Ishikawa (cell line): Measurements from ENCODE around the gene DSC2.

Experiments used
- CEBPB ChIP-seq: IDR thresholded peaks from 2 replicates; pipeline ENCODE4 v1.6.1; 2012
- CREB1 ChIP-seq: IDR thresholded peaks from 2 replicates; pipeline ENCODE4 v1.6.1; 2012; ENCODE audit warnings: low read depth
- EGR1 ChIP-seq: IDR thresholded peaks from 2 replicates; pipeline ENCODE4 v1.6.1; 2012
- EP300 ChIP-seq: IDR thresholded peaks from 2 replicates; pipeline ENCODE4 v1.6.1; 2012; ENCODE audit warnings: borderline replicate concordance
- FOXM1 ChIP-seq: IDR thresholded peaks from 2 replicates; pipeline ENCODE4 v1.6.1; 2012; ENCODE audit warnings: low read depth, borderline replicate concordance
- NFIC ChIP-seq: IDR thresholded peaks from 2 replicates; pipeline ENCODE4 v1.6.1; 2012
- RAD21 ChIP-seq: IDR thresholded peaks from 2 replicates; pipeline ENCODE4 v1.6.1; 2012; ENCODE audit warnings: low read depth
- REST ChIP-seq: IDR thresholded peaks from 2 replicates; pipeline ENCODE4 v1.6.1; 2012; ENCODE audit warnings: low read depth, mild to moderate bottlenecking
- TAF1 ChIP-seq: IDR thresholded peaks from 2 replicates; pipeline ENCODE4 v1.6.1; 2012; ENCODE audit warnings: low read depth, mild to moderate bottlenecking
- TCF12 ChIP-seq: IDR thresholded peaks from 2 replicates; pipeline ENCODE4 v1.6.1; 2012; ENCODE audit warnings: low read depth
- TEAD4 ChIP-seq: IDR thresholded peaks from 2 replicates; pipeline ENCODE4 v1.6.1; 2012
- USF1 ChIP-seq: IDR thresholded peaks from 2 replicates; pipeline ENCODE4 v1.6.1; 2012
- YY1 ChIP-seq: IDR thresholded peaks from 2 replicates; pipeline ENCODE4 v1.6.1; 2012; ENCODE audit warnings: low read depth
- ZBTB7A ChIP-seq: IDR thresholded peaks from 2 replicates; pipeline ENCODE4 v1.6.1; 2012; ENCODE audit warnings: low read depth
- TF ChIP-seq, protein P1 (sequence below): IDR thresholded peaks from 2 replicates; pipeline ENCODE4 v1.6.1; 2012

Gene DSC2

GRCh38 chr18:31099450-31100230 is 2.6 kb downstream of the DSC2 start:
- TF ChIP-seq USF1 (no peak), REST (no peak), YY1 (no peak), CREB1 (no peak), TCF12 (no peak), TAF1 (no peak), EP300 (no peak), FOXM1 (no peak)
- TF ChIP-seq, protein P1, sequence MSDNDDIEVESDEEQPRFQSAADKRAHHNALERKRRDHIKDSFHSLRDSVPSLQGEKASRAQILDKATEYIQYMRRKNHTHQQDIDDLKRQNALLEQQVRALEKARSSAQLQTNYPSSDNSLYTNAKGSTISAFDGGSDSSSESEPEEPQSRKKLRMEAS = no peak

- TF ChIP-seq, protein P1 = no peak
- no peak for TF ChIP-seq REST
- no peak for TF ChIP-seq NFIC
- no peak for TF ChIP-seq EP300
- TF ChIP-seq CREB1 = no peak
- no peak for TF ChIP-seq TCF12
- TF ChIP-seq TEAD4 = no peak
- no peak for TF ChIP-seq RAD21
- TF ChIP-seq CEBPB = no peak
- no peak for TF ChIP-seq EGR1
- TF ChIP-seq USF1 = no peak
- no peak for TF ChIP-seq FOXM1
- no peak for TF ChIP-seq YY1
- no peak for TF ChIP-seq TAF1
- TF ChIP-seq ZBTB7A = no peak
Observed at GRCh38 chr18:31098878-31099277, 3.3 kb downstream of the DSC2 start.

DNA sequence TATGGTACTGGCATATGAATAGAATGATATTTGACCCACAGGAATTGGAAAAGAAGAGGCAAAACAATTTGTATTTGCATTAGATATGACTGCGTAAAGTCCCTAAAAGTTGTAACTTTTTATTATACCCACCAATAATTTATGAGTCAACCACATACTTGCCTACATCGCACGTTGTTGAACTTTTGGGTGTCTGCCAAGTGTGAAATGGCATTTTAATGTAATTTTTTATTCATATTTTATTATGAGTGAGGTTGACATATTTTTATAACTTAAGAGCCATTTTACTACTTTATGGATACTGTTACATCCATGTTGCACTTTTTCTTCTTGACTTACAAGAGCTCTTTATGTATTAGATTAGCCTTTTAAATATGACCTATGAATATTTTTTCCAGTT is 4.6 kb downstream of the DSC2 start:
- TF ChIP-seq, protein P1 = no peak
- no peak for TF ChIP-seq YY1
- TF ChIP-seq REST = no peak
- TF ChIP-seq CEBPB = no peak
- TF ChIP-seq TEAD4 = no peak
- no peak for TF ChIP-seq TCF12
- TF ChIP-seq TAF1 = no peak
- TF ChIP-seq EP300 = no peak
- no peak for TF ChIP-seq RAD21
- TF ChIP-seq CREB1 = no peak
- TF ChIP-seq ZBTB7A = no peak
- TF ChIP-seq NFIC = no peak
- TF ChIP-seq USF1 = no peak
- TF ChIP-seq EGR1 = no peak
- no peak for TF ChIP-seq FOXM1

- TF ChIP-seq TAF1 = no peak
- TF ChIP-seq TEAD4 = no peak
- no peak for TF ChIP-seq FOXM1
- TF ChIP-seq, protein P1 = no peak
- no peak for TF ChIP-seq TCF12
- no peak for TF ChIP-seq YY1
- no peak for TF ChIP-seq REST
- no peak for TF ChIP-seq RAD21
Observed at GRCh38 chr18:31093880-31094279, 8.3 kb downstream of the DSC2 start.
